ENCODE results near the gene DNAAF9.

- TF ChIP-seq POLR2AphosphoS5 (IDR thresholded peaks at IDR 0.05) (no peak), POLR2A (IDR thresholded peaks at IDR 0.05; ENCODE audit: low read depth) (no peak), CTCF (IDR thresholded peaks at IDR 0.05) (no peak)
Measured at GRCh38 chr20:3378138-3378537, 29.3 kb downstream of the DNAAF9 start.

All from esophagus muscularis mucosa (tissue), 3 donors.